Activated naive CD8-positive, alpha-beta T cell (primary cell): Measurements from ENCODE around the gene NOP14.

Source experiments
- H3K27ac Mint-ChIP-seq: one replicate; pipeline ENCODE4 v1.8.0; 2021; ENCODE audit warnings: mixed read lengths
- H3K27me3 Mint-ChIP-seq: one replicate; pipeline ENCODE4 v1.8.0; 2021; ENCODE audit warnings: mixed read lengths
- H3K36me3 Mint-ChIP-seq: one replicate; pipeline ENCODE4 v1.8.0; 2021; ENCODE audit warnings: mixed read lengths
- H3K4me1 Mint-ChIP-seq: one replicate; pipeline ENCODE4 v1.8.0; 2021; ENCODE audit warnings: low read depth, mixed read lengths
- H3K4me3 Mint-ChIP-seq: one replicate; pipeline ENCODE4 v1.8.0; 2021; ENCODE audit warnings: mild to moderate bottlenecking, mixed read lengths
- H3K9me3 Mint-ChIP-seq: one replicate; pipeline ENCODE4 v1.8.0; 2021; ENCODE audit warnings: low read depth, mixed read lengths

The NOP14 gene

DNA sequence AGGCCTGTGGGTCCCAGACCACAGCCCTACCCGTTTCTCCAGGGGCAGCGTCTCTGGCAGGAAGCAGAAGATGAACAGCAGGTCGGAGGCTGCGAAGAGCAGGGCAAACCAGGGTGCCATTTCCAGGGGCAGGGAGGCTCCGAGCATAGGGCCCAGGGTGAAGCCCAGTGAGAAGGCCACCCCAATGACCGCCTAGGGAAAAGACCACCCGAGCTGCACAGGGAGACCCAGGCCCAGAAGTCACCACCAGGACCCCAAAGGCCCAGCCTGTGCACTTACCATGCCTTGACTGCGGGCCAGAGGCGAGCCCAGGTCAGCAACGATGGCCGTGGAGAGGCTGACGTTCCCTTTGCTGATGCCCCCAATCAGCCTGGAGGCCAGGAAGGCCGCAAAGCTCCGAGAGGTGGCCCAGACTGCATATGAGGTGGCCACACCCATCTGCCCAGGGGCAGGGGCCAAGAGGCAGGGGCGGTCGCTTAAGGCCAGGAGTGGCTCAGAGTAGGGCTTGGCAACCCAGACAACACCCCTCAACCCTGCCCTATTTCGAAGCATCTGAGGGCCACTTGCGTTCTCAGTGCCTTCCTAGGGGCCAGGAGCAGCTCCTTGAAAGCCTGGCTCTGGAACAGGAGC is 30.8 kb downstream of the NOP14 start:
- Mint-ChIP-seq H3K27me3 (no peaks in the 10 kb centered on the region), H3K9me3 (no peaks in the 10 kb centered on the region), H3K27ac (peak overlapping the region; percentile 90), H3K4me3 (peak overlapping the region; percentile 93), H3K36me3 (peaks cover 6% of the 10 kb centered on the region), H3K4me1 (peaks cover 37% of the 10 kb centered on the region)

DNA sequence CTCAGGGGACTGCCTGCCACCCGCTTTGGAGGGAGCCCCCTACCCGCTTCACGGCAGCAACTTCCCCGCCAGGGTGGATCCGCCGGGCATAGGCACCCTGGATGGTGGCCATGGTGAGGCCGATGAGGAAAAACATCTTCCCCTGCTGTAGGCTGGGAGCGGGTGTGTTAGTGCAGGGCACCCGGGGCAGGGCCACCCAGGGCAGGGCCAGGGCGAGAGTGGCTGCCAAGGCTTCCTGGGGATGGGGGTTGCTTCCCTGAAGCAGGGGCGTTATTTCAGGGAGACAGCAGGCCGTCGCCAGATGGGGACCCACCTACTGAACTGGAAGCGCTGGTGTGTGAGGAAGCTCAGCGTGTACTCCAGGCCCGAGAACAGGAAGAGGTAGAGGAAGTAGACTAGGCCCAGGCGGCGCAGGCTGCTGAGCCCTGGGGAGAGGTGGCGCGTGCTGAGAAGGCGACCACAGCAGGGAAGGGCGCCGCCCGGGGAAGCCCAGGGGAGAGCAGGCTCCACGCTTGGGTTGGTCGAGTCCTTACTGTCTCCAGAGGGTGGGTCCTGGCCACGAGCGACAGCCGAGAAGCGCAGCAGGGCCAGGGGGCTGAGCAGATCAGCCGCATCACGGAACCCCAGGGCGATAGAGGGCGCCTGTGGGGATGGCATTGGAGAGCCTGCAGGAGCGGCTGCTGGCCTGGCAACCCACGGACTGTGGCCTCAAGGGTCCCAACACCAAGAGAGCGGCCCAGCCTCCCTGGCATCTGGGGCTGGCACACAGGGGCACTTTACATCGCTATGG is 31.5 kb downstream of the NOP14 start:
- H3K4me1 Mint-ChIP-seq = peaks cover 30% of the 10 kb centered on the region
- peak overlapping the region; percentile 76 for H3K27ac Mint-ChIP-seq
- peak overlapping the region; percentile 93 for H3K4me3 Mint-ChIP-seq
- H3K27me3 Mint-ChIP-seq = no peaks in the 10 kb centered on the region
- H3K9me3 Mint-ChIP-seq = no peaks in the 10 kb centered on the region
- peaks cover 6% of the 10 kb centered on the region for H3K36me3 Mint-ChIP-seq

DNA sequence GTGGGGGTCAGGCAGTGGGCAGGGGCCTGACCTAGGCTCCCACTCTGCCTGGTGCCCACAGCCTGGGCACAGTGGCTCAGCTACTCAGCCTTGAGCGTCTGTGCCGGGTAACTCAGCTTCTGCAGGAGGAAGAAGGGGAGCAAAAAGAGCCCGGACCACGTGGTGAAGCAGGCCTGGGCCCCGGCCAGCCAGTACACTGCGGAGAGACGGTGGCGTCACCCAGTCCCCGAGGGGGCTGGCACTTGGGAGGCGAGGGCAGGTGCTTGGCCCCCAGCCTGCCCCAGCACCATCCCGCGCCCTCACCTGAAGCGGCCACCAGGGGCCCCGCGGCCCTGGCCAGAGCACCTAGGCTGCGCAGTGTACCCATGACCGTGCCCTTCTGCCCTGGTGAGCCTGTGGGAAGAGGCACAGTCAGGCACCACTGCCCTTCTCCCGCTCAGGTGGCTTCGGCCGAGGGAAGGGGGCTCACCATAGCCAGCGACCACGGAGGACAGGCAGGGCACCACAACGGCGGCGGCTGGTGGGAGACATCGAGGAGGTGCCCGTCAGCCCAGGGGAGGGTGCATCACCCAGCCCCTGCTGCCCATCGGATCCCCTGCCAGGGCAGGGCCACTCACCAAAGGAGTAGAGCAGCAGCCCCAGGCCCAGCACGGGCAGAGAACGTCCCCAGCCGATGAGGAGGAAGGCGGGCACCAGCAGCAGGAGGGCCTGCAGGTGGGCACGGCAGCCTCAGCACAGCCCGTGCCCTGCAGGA is 32.3 kb downstream of the NOP14 start:
- peaks cover 6% of the 10 kb centered on the region for H3K36me3 Mint-ChIP-seq
- H3K4me1 Mint-ChIP-seq = peaks cover 22% of the 10 kb centered on the region

DNA sequence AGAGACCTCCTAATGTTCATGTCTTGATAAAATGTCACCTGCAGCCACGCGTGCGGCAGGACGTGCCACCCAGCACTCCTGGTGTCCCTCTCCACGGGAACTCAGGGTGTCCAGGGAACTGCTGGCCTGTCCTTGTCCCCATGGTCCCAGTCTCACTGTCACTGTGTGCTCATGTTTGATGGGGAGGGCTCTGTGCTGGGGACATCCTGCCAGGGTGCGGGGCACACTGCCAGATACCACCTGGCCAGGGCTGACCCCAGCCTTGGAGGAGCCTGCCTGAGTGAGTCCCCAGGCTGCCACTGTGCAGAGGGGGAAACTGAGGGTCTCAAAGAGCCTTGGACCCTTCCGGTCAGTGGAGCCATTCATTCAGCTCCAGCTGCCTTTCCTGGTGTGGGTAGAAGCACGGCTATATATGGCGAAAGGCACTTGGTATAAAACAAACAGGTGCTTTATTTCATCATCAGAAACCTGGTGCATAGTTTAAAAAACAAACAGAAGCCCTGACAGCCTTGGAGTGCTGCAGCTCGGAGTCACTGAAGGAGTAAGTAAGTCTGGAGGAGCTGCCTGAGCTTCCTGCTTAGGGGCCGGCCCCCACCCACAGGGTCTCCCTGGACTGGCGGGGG is 33.0 kb downstream of the NOP14 start:
- H3K36me3 Mint-ChIP-seq = peaks cover 6% of the 10 kb centered on the region
- peaks cover 16% of the 10 kb centered on the region for H3K4me1 Mint-ChIP-seq
- H3K4me3 Mint-ChIP-seq = no peak overlapping the region
- H3K9me3 Mint-ChIP-seq = no peaks in the 10 kb centered on the region
- no peak overlapping the region for H3K27ac Mint-ChIP-seq
- no peaks in the 10 kb centered on the region for H3K27me3 Mint-ChIP-seq

More for the DNA sequence above, 32.3 kb downstream of the NOP14 start:
- H3K27me3 Mint-ChIP-seq = no peaks in the 10 kb centered on the region
- no peak overlapping the region for H3K27ac Mint-ChIP-seq
- no peaks in the 10 kb centered on the region for H3K9me3 Mint-ChIP-seq
- H3K4me3 Mint-ChIP-seq = no peak overlapping the region

DNA sequence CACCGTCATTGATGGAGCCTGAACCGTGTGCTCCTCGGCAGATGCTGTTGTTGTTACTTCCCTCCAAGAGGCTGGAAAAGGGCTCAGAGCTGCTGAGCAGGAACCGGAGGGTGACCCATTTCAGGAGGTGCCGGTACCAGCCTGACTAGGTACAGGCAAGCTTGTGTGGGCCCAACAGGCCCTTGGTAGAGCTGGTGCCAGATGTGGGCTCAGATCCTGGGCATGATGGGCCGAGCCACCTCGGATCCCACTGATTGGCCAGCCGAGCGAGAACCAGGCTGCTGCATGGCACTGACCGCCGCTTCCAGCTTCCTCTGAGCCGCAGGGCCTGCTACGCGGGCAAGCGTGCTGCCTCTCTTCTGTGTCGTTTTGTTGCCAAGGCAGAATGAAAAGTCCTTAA is 33.7 kb downstream of the NOP14 start:
- Mint-ChIP-seq H3K27me3 (no peaks in the 10 kb centered on the region), H3K27ac (no peak overlapping the region), H3K9me3 (no peaks in the 10 kb centered on the region), H3K4me3 (no peak overlapping the region), H3K36me3 (peaks cover 6% of the 10 kb centered on the region), H3K4me1 (peaks cover 16% of the 10 kb centered on the region)

DNA sequence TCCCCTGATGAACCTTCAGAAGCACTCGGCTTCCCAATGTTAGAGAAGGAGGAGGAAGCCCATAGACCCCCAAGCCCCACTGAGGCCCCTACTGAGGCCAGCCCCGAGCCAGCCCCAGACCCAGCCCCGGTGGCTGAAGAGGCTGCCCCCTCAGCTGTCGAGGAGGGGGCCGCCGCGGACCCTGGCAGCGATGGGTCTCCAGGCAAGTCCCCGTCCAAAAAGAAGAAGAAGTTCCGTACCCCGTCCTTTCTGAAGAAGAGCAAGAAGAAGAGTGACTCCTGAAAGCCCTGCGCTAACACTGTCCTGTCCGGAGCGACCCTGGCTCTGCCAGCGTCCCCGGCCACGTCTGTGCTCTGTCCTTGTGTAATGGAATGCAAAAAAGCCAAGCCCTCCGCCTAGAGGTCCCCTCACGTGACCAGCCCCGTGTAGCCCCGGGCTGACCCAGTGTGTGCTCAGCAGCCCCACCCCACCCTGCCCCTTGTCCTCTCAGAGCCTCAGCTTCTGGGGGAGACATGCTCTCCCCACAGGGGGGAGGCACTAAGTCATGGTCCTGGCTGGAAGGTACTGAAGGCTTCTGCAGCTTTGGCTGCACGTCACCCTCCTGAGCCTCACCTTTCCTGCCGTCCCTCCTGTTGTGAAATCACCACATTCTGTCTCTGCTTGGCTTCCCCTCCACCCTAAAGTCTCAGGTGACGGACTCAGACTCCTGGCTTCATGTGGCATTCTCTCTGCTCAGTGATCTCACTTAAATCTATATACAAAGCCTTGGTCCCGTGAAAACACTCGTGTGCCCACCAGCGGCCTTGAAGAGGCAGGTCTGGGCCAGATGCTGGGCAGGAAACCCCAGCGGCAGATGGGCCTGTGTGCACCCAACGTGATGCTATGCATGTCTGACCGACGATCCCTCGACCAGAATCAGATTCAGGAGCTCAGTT is 34.7 kb downstream of the NOP14 start:
- Mint-ChIP-seq H3K4me3 (peak overlapping the region; percentile 23), H3K4me1 (peaks cover 21% of the 10 kb centered on the region), H3K27ac (peak overlapping the region; percentile 46), H3K9me3 (no peaks in the 10 kb centered on the region), H3K36me3 (peaks cover 6% of the 10 kb centered on the region), H3K27me3 (no peaks in the 10 kb centered on the region)

DNA sequence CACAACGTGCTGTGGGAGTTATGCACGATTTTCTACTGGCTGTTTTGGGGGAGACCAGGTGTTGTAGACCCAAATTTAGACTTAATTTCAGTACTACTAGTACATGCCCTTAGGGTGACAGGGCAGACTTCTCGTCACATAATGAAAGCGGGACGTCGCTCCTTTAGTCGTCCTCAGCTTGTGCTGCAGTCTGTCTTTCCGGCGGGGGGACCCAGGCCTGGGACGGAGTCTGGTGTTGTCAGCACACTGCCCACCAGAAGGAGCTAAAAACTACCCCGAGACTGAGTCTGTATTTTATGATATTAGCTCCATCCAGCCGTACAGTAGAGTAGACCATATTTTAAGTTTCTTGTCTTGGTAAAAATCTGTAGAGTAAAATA is 35.5 kb downstream of the NOP14 start:
- Mint-ChIP-seq H3K4me1 (peaks cover 23% of the 10 kb centered on the region), H3K9me3 (no peaks in the 10 kb centered on the region), H3K36me3 (peaks cover 2% of the 10 kb centered on the region), H3K27ac (no peak overlapping the region), H3K27me3 (no peaks in the 10 kb centered on the region), H3K4me3 (no peak overlapping the region)

DNA sequence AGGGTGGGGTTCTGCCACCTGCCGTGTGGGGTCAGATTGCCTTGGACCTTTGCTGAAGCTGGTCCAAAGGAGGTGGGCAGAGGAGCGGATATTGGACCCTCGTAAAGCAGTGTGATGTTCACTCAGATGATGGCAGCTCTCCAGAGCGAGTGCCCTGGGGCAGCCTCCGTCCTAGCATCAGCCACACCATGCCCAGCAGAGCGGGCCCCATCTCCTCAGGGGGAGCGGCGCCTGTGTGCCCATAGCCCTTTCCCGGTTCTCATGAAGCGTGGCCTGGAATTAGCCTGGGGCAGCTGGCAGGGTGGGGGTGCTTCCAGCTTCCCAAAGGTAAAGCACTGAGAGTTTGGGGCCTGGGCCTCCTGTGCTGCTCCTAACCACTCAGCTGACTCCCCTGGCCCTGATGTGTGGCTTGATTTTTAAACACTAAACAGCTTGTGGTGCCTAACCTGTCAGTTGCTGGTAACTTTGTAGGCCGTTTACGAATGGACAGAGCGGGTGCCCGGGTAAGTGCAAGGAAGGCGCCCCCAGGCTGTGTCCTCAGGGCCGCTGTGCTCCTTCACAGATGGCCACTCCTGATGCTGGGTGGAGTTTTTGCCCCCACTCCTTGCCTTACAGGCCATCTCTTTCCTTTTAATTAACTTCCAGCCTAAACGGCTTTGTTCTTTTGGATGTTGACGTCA is 36.0 kb downstream of the NOP14 start:
- no peaks in the 10 kb centered on the region for H3K27me3 Mint-ChIP-seq
- H3K36me3 Mint-ChIP-seq = peaks cover 2% of the 10 kb centered on the region
- no peak overlapping the region for H3K4me3 Mint-ChIP-seq
- no peaks in the 10 kb centered on the region for H3K9me3 Mint-ChIP-seq
- peak overlapping the region; percentile 34 for H3K27ac Mint-ChIP-seq
- H3K4me1 Mint-ChIP-seq = peaks cover 22% of the 10 kb centered on the region

DNA sequence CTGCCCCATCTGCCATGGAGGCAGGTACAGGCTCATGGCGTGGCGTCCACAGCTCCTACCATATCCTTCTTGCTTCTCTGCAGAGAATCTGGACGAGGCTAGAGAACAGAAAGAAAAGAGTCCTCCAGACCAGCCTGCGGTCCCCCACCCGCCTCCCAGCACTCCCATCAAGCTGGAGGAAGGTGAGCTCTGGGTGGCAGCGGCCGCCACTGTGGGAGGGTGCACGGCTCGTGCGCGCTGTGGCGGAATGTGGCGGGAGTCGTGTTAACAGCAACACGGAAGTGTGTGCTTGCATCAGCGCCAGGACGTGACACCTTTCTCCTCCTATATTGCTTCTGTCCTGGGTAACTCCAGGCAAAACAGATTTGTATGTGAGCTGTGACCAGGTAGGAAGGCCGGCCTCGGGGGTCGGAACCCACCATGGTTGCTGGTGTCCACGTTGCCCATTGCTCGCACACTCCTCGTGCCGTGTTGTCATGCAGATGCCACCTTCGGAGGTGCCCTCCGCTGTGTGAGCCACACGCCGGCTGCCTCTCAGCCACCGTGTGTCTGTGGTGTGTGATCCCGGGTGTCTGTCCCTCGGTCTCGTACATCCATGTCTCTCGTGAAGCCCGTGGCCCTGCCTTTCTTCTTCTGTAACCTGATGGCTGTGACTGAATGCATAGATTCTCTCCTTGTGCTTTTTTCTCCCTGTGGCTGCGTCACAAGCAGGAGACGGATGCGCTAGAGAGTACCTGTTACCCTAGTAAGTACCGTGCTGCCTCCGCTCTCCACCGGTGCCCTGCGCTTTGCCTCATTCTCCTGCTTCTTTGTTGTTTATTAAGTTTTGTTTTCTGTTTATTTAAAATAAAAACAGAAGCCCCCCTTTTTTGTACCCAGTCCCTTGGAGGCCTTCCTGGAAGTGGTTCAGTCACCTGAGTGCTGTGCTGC is 37.0 kb downstream of the NOP14 start:
- peaks cover 2% of the 10 kb centered on the region for H3K36me3 Mint-ChIP-seq
- peak overlapping the region; percentile 34 for H3K27ac Mint-ChIP-seq
- H3K4me3 Mint-ChIP-seq = no peak overlapping the region
- no peaks in the 10 kb centered on the region for H3K9me3 Mint-ChIP-seq
- H3K4me1 Mint-ChIP-seq = peaks cover 28% of the 10 kb centered on the region
- no peaks in the 10 kb centered on the region for H3K27me3 Mint-ChIP-seq

DNA sequence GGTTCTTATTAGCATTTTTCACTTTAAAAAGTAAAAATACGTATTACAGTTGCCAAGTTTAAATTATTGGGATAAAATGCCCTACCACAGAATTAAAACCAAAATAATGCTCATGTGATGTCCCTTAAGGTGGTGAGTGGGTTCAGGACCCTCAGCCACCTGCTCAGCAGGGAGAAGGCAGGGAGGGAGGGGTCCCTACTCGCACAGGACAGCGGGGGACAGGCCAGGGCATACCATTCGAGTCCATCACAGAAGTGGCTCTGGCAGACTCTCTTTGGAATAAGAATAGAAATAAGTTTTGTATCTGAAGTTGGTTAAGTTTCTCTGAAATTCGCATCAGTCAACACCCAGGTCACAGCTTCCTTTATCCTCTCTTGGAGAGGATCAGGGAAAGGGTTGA is 37.7 kb downstream of the NOP14 start:
- Mint-ChIP-seq H3K27me3 (no peaks in the 10 kb centered on the region), H3K36me3 (peaks cover 6% of the 10 kb centered on the region), H3K4me3 (no peak overlapping the region), H3K27ac (no peak overlapping the region), H3K9me3 (no peaks in the 10 kb centered on the region), H3K4me1 (peaks cover 32% of the 10 kb centered on the region)

DNA sequence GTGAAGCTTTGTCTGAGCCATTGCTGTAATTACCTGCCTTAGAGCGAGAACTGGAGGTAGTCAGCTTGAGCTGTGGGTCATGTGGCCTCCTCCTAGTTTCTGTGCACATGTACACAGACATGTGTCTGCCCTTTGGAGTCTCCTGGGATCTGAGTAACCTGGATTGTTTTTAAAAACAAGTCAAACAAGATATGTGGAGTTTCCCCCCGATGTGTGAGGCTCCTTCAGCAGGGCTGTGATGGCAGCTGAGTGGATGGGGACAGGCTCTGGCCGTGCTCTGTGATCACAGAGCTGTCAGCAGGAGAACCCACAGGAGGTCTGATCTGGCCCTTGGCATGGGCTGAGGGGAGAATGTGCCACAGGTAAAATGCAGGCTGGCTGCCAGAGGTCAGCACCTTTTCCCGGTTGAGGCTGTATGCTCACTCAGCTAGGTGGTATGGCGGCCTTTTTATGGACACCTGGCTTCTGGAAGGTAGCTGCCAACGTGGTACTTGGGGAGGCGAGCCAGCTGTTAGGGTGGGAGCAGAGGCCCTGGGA is 38.4 kb downstream of the NOP14 start:
- Mint-ChIP-seq H3K27ac (peak overlapping the region; percentile 22), H3K4me3 (no peak overlapping the region), H3K27me3 (no peaks in the 10 kb centered on the region), H3K36me3 (peaks cover 9% of the 10 kb centered on the region), H3K4me1 (peaks cover 39% of the 10 kb centered on the region), H3K9me3 (no peaks in the 10 kb centered on the region)

DNA sequence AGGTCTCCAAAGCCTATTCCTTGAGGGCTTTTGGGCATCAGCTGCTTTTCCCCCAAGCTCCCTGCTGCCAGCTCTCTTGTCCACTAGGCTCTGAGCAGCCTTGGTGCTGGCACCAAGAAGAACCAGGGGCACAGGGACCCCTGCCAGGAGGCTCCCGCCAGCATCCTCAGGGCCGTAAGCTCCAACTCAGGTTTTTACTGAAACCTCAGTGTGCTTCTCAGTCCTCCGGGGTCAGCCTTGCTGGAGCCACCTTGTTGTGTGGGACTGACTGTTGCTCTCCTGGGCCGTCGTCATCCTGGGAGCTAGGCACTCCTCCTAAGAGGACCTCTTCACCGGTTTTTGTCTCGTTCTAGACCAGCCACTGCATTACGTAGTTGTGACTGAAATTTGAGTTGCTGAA is 38.9 kb downstream of the NOP14 start:
- no peaks in the 10 kb centered on the region for H3K9me3 Mint-ChIP-seq
- peaks cover 43% of the 10 kb centered on the region for H3K4me1 Mint-ChIP-seq
- no peak overlapping the region for H3K27ac Mint-ChIP-seq
- no peak overlapping the region for H3K4me3 Mint-ChIP-seq
- no peaks in the 10 kb centered on the region for H3K27me3 Mint-ChIP-seq
- peaks cover 12% of the 10 kb centered on the region for H3K36me3 Mint-ChIP-seq
